Adipocyte (in vitro differentiated cells): ENCODE results near the gene PRKCD.

Experiments used
- DNase-seq: peaks from one replicate; pipeline ENCODE4 v3.0.0-alpha.2; 2015; ENCODE audit warnings: low read depth
- H3K27me3 ChIP-seq: replicated peaks from 2 replicates; pipeline ENCODE4 v1.7.0; 2013; ENCODE audit warnings: mild to moderate bottlenecking, low read length, moderate library complexity; ENCODE audit not compliant: control insufficient read depth, insufficient read depth
- H3K36me3 ChIP-seq: 2 replicates; pipeline ENCODE4 v1.7.0; 2013; ENCODE audit warnings: low read length, mild to moderate bottlenecking, moderate library complexity; ENCODE audit not compliant: control insufficient read depth, insufficient read depth, severe bottlenecking
- H3K4me1 ChIP-seq: 2 replicates; pipeline ENCODE4 v1.7.0; 2013; ENCODE audit warnings: mild to moderate bottlenecking, low read length, moderate library complexity; ENCODE audit not compliant: control insufficient read depth, insufficient read depth
- H3K4me3 ChIP-seq: 2 replicates; pipeline ENCODE4 v1.7.0; 2013; ENCODE audit warnings: mild to moderate bottlenecking, low read length, moderate library complexity
- H3K9ac ChIP-seq: 2 replicates; pipeline ENCODE4 v1.7.0; 2013; ENCODE audit warnings: mild to moderate bottlenecking, low read length, moderate library complexity
- H3K9me3 ChIP-seq: 2 replicates; pipeline ENCODE4 v1.7.0; 2013; ENCODE audit warnings: mild to moderate bottlenecking, low read length, moderate library complexity; ENCODE audit not compliant: control insufficient read depth

Gene PRKCD

DNA sequence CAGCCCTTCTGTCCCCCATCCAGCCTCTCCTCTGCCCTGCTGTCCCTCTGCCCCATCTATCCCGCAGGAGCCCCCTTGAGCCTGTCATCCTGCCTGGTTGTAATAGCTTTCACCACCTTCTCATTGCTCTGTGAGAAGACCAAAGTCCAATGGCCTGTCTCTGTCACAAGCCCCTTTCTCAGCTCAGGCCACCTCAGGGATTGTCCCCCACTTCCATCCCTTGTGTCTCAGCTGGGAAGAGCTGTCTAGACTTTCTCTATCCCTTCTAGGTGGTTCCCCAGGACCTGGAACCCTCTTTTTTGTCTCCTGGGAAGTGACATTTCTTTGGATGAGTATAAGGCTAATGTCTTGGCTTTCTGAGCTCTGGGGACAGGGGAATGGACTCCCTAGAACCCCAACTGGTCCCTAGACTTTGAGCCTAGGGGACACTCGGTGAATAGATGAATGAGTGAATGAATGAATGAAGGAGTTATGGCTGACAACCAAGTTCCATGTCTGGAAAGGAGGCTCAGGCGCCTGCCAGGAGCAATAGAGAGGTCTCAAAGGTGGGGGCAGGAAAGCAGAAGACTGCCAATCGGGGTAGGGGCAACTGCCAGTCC lies 849 bp upstream of the PRKCD start:
- H3K9ac ChIP-seq = peak overlapping the region; percentile 67
- no peaks in the 10 kb centered on the region for H3K9me3 ChIP-seq
- peaks cover 46% of the 10 kb centered on the region for H3K4me1 ChIP-seq
- H3K36me3 ChIP-seq = no peaks in the 10 kb centered on the region
- H3K4me3 ChIP-seq = peak overlapping the region; percentile 89
- DNase-seq = no peak
- peaks cover 16% of the 10 kb centered on the region for H3K27me3 ChIP-seq

DNA sequence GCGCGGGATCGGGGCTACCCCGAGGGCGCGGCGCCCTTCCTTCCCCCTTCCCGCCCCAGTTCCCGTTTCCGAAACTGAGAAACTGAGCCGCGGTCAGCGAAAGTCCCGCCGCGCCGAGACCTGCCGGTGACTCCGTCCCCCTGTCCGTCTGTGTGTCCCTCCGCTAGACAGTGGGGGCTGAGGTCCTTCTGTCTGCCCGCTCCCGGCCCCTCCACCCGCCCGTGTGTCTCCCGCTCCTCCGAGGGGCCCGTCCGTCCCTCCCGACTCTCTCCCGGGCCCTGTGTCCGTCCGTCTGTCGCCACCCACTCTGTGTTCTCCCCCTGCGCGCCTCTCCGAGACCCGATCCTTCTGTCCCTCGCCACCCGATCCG lies 426 bp downstream of the PRKCD start:
- Histone ChIP-seq H3K9ac (peak overlapping the region; percentile 88), H3K4me1 (peaks cover 37% of the 10 kb centered on the region), H3K9me3 (no peaks in the 10 kb centered on the region), H3K36me3 (no peaks in the 10 kb centered on the region), H3K4me3 (peak overlapping the region; percentile 89), H3K27me3 (peaks cover 16% of the 10 kb centered on the region)
- DNase-seq = peak; percentile 56

DNA sequence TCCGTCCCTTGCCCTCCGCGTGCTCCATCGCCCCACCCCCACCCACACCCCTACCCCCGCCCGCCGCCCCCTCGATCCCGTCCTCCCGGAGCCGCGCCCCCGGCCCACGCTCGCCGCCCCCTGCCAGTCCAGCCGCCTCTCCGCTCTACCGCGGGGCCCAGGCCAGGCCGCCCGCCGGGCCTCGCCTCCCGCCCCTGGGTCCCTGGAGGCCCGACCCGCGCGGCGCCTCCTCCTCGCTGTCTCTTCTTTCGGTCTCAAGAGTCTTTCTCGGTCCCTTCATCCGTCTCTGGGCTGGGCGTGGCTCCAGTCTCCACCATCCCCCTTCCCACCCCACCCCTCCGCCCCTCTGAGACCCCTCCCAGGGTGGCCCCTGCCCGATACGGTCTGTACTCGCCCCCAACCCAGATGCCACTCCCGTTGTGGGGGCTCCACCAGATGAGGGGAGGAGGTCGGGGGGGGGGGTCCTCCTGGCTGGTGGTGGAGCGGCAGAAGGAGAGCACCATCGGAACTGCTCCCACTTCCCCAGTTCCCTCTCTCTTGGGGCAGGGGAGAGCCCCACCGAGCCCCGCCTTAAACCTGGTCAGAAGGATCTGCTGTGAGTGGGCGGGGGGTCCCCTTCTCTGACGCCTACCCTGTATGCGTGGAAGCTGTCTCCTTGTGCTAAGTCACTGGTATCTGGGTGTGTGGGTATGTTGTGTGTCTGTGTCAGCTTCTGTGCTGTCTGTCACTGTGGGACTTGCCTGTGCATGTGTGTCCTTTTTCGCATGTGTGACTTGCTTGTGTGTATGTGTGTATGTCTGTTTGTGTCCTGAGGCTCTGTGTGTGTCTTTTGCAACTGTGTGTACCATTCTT lies 1.0 kb downstream of the PRKCD start:
- Histone ChIP-seq H3K9ac (peak overlapping the region; percentile 88), H3K4me1 (peaks cover 43% of the 10 kb centered on the region), H3K4me3 (peak overlapping the region; percentile 89), H3K27me3 (peaks cover 15% of the 10 kb centered on the region), H3K9me3 (no peaks in the 10 kb centered on the region), H3K36me3 (no peaks in the 10 kb centered on the region)
- DNase-seq = peak; percentile 65

DNA sequence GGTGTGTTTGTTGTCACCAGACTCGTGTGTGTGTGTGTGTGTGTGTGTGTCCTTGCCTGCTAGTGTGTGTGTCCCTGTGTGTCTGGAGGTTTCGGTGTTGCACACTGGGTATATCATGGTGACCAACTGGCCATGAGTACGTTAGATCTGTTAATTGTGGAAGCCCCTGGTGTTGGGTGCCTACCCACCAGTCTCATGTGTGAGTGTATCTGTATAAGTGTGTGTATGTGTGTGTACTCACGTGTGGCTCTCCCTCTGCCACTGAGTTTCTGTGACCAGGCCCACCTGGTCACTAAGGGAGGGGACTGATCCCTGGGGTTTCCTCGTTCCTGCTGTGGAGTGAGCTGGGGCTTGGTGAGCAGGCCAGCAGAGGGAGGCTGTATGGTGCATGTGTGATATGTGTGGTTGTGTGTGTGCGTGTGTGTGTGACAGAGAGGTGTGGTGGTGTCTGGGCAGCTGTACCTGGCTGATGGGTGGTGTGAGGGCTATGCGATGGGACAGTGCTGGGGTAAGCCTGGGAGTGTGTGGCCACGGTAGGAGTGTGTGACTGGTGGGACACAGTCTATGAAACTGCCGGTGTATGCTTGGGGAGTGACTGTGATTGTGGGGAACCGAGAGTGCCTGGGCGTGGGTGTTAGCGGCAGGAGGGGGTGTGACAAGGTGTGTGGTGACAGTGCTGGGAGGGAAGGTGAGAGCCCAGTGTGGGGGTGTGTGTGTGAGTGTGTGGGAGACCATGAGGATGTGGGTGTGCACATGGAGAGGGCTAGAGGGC lies 1.8 kb downstream of the PRKCD start:
- no peak for DNase-seq
- H3K4me1 ChIP-seq = peaks cover 46% of the 10 kb centered on the region
- H3K9ac ChIP-seq = peak overlapping the region; percentile 75
- H3K27me3 ChIP-seq = peaks cover 7% of the 10 kb centered on the region
- no peaks in the 10 kb centered on the region for H3K9me3 ChIP-seq
- H3K36me3 ChIP-seq = no peaks in the 10 kb centered on the region
- H3K4me3 ChIP-seq = peak overlapping the region; percentile 89

DNA sequence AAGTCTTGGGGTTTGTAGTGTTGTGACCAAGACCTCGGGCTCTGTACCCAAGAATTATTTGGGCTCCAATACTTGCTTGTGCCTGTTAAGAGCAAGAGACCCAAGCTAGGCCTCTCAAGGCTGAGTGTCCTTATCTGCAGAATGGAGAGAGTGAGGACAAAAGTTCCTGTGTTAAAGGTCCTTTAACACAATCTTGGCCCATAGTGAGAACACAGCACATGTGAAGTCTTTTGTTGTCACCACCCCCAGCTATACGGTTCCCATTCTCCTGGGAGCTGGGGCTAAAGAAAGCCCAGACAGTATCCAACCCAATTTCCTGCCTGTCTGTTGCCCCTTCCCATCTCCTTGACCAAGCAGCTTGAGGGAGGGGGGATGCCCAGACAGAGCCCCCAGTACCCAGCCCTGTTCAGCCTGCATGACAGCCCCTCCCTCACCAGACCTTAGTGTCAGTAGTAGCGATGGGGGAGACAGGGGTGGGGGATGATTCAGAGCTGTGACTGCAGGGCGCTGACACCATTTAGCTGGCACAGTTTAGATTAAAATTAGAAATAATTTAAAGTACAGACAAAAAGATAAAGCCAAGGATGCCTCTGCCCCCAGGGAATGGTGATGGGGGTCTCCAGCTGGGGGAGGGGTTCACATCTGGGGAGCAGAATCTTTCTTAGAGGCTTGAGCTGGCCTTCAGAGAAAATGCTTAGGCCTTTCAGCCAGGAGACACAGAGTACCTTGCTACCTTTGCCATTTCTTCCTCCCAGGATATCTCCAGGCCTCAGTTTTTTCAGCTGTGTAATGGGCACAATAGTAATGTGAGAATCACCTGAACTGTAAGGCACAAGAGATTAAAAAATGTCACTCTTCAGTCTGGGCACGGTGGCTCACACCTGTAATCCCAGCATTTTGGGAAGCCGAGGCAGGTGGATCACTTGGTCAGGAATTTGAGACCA lies 2.7 kb downstream of the PRKCD start:
- peak; percentile 12 for DNase-seq

DNA sequence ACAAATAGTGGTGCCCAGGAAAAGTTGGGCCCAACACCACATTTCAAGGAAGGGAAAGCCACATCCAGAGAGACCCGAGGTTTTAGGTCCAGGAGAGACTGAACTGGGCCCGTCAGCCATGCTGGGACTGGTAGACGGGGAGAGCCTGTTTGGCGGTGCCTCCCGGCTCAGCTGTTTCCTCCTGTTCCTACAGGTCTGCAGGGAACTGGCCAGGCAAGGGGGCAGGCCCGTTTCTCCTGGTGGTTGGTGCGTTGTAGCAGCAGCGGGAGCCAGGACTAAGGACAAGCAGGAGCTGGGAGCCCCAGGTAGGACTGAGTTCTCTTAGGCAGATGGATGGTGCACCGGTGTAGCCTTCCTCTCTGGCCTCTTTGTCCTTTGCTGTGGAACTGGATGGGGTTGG lies 3.9 kb downstream of the PRKCD start:
- Histone ChIP-seq H3K27me3 (no peaks in the 10 kb centered on the region), H3K4me1 (peaks cover 34% of the 10 kb centered on the region), H3K9ac (no peak overlapping the region), H3K4me3 (no peak overlapping the region), H3K36me3 (no peaks in the 10 kb centered on the region), H3K9me3 (no peaks in the 10 kb centered on the region)
- DNase-seq = no peak

More for the DNA sequence above, 2.7 kb downstream of the PRKCD start:
- H3K9ac ChIP-seq = peak overlapping the region; percentile 75
- peaks cover 46% of the 10 kb centered on the region for H3K4me1 ChIP-seq
- H3K4me3 ChIP-seq = peak overlapping the region; percentile 89
- no peaks in the 10 kb centered on the region for H3K36me3 ChIP-seq
- no peaks in the 10 kb centered on the region for H3K27me3 ChIP-seq
- no peaks in the 10 kb centered on the region for H3K9me3 ChIP-seq

DNA sequence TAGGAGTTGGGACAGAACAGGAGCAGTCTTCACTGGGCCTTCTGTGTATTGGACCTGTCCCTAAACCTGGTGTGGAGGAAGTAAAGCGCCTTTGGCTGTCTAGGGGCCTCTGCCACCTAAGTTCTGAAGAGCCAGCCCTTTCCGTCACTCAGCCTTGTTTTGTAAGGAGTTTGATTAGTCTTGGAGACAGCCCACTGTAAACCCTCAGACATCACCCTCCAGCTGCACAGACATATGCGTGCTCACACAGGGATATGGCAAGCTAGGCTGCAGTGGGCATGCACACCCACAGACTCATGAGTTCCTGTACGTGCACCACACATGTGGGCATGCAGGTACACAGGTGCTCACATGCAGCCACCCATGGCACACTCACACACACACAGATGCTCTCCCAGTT lies 5.2 kb downstream of the PRKCD start:
- Histone ChIP-seq H3K4me3 (no peak overlapping the region), H3K4me1 (peaks cover 28% of the 10 kb centered on the region), H3K36me3 (no peaks in the 10 kb centered on the region), H3K9ac (no peak overlapping the region), H3K9me3 (no peaks in the 10 kb centered on the region), H3K27me3 (no peaks in the 10 kb centered on the region)
- DNase-seq = no peak

DNA sequence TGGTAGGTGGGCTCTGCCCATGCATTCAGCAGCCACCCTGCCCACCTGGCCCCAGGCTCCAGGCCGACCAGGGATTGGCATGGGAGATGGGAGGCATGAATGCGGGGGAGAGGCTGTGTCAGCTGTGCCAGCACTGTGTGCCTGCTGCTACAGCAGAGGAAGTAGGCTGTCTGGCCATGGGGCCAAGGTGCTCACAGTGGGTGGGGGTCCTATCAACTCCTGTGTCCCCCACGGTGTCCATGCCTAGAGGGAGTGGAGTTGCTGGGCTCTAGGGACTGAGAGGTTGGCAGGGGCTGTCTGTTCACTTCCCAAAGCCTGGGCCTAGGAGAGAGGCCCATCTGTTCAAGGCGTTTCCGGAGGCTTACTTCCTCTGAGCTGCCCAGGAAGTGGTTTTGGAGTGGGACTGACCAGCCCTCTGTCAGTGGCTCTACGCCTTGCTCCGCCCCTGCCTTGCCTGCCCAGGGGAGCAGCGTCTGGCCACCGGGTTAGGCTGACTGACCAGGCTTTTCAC lies 5.8 kb downstream of the PRKCD start:
- H3K9me3 ChIP-seq = no peaks in the 10 kb centered on the region
- H3K9ac ChIP-seq = peak overlapping the region; percentile 36
- no peaks in the 10 kb centered on the region for H3K36me3 ChIP-seq
- no peaks in the 10 kb centered on the region for H3K27me3 ChIP-seq
- DNase-seq = peak; percentile 41
- H3K4me3 ChIP-seq = no peak overlapping the region
- H3K4me1 ChIP-seq = peaks cover 28% of the 10 kb centered on the region

DNA sequence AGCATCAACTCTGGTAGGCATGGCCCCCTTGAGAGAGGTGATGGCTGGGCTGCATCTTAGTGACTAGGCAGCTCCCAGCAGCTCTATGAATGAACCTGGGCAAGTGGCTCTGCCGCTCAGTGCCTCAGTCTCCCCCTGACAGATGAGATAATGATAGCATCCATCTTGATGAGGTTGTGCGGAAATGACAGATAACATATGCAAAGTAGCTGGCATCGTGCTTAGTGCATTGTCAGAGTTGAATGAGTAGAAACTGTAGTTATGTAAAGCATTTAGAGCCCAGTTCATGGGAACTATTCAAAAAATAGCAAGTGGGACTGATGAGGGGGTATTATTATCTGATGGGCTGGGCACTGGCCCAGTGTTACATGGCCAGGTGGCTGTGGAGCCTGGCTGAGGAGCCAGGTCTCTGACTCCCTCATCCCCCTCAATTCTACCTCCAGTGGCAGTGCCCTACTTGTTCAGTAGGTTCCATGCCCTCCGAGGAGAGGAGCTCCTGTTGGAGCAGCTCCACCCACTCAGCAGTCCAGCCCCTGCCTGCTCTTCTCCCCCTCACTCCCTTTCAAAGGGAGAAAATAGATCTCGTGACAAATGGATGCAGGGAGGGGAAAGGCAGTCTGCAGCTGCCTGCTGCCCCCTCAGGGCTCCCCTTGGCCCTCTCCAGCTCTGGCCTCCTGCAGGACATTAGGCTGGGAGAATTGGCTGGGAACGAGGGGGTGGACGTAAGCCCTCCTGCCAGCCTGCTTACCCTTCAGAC lies 6.6 kb downstream of the PRKCD start:
- Histone ChIP-seq H3K4me1 (peaks cover 24% of the 10 kb centered on the region), H3K9me3 (no peaks in the 10 kb centered on the region), H3K36me3 (no peaks in the 10 kb centered on the region), H3K4me3 (no peak overlapping the region), H3K27me3 (no peaks in the 10 kb centered on the region), H3K9ac (no peak overlapping the region)
- no peak for DNase-seq
